HepG2 (cell line): ENCODE measurements around the gene ARL4D. TPM values are rescaled to one million over a fixed set of nuclear protein-coding genes. Genes with fewer than 3 reads are reported as not detected.

ENCODE experiments used
- ATF2 ChIP-seq: sonication (generic); formaldehyde crosslinking; IDR thresholded peaks from 2 replicates; pipeline ENCODE4 v1.4.0; 2020; ENCODE audit warnings: missing genetic modification reagents
- BRCA1 ChIP-seq: sonication (generic); formaldehyde crosslinking; IDR thresholded peaks from 2 replicates; pipeline ENCODE4 v1.4.0; 2020; ENCODE audit warnings: missing genetic modification reagents
- CERS6 ChIP-seq: sonication (generic); formaldehyde crosslinking; IDR thresholded peaks from 2 replicates; pipeline ENCODE4 v1.5.0; 2020; ENCODE audit warnings: missing genetic modification reagents
- GABPA ChIP-seq, 2 experiments: IDR thresholded peaks; 2 replicates each; pipeline ENCODE4 v1.6.1; 2011 to 2016; ENCODE audit warnings: low read depth in 2 of 2, low read length in 1 of 2, missing biosample characterization in 1 of 2, missing genetic modification characterization in 1 of 2
- MLXIP ChIP-seq: sonication (generic); formaldehyde crosslinking; IDR thresholded peaks from 2 replicates; pipeline ENCODE4 v1.9.0; 2021; ENCODE audit warnings: missing genetic modification reagents, borderline replicate concordance
- NFAT5 ChIP-seq: sonication (generic); formaldehyde crosslinking; IDR thresholded peaks from 2 replicates; pipeline ENCODE4 v1.4.0; 2020; ENCODE audit warnings: missing genetic modification reagents
- SMAD3 ChIP-seq: sonication (generic); formaldehyde crosslinking; IDR thresholded peaks from 2 replicates; pipeline ENCODE4 v1.4.0; 2020; ENCODE audit warnings: missing genetic modification reagents
- SMAD9 ChIP-seq: sonication (generic); formaldehyde crosslinking; IDR thresholded peaks from 2 replicates; pipeline ENCODE4 v1.5.1; 2020; ENCODE audit warnings: mild to moderate bottlenecking, missing genetic modification reagents
- SNAI1 ChIP-seq: sonication (generic); formaldehyde crosslinking; IDR thresholded peaks from 2 replicates; pipeline ENCODE4 v1.5.0; 2020; ENCODE audit warnings: mild to moderate bottlenecking, missing genetic modification reagents, borderline replicate concordance
- TSC22D2 ChIP-seq: sonication (generic); formaldehyde crosslinking; IDR thresholded peaks from 2 replicates; pipeline ENCODE4 v1.5.1; 2020; ENCODE audit warnings: missing genetic modification reagents, mild to moderate bottlenecking, borderline replicate concordance
- ZBTB14 ChIP-seq: sonication (generic); formaldehyde crosslinking; IDR thresholded peaks from 2 replicates; pipeline ENCODE4 v1.4.0; 2020; ENCODE audit warnings: missing genetic modification reagents
- ZFP1 ChIP-seq: IDR thresholded peaks from 2 replicates; pipeline ENCODE4 v1.6.1; 2016
- ZMYM4 ChIP-seq: sonication (generic); formaldehyde crosslinking; IDR thresholded peaks from 2 replicates; pipeline ENCODE4 v1.8.1; 2023; ENCODE audit warnings: mild to moderate bottlenecking, missing genetic modification reagents
- ZNF451 ChIP-seq: sonication (generic); formaldehyde crosslinking; IDR thresholded peaks from 2 replicates; pipeline ENCODE4 v1.5.0; 2020; ENCODE audit warnings: mild to moderate bottlenecking, missing genetic modification reagents
- ZNF577 ChIP-seq: sonication (generic); formaldehyde crosslinking; IDR thresholded peaks from 2 replicates; pipeline ENCODE4 v1.4.0; 2020; ENCODE audit warnings: mild to moderate bottlenecking, low read depth, missing genetic modification reagents, borderline replicate concordance
- polyA plus RNA-seq, 8 experiments: library from polyadenylated mRNA; depleted of rRNA in 3 of 8; stranded (reverse) in 7 of 8; unstranded in 1 of 8; fragments of >200 nt; fragmentation: Illumina TruSeq in 4 of 8; extraction: Trizol in 4 of 8; gene quantifications; 2 replicates each; pipeline versions ENCODE4 v1.2.1 to v1.2.3, GENCODE V29; 2011 to 2016; ENCODE audit warnings: low read depth in 4 of 8, missing spikeins in 1 of 8, mixed read lengths in 1 of 8; ENCODE audit not compliant: insufficient read depth in 1 of 8
- total RNA-seq, 5 experiments: library from RNA; depleted of rRNA; stranded (reverse); fragments of >200 nt; fragmentation: Illumina TruSeq; extraction: Trizol; gene quantifications; 2 replicates each; pipeline ENCODE4 v1.2.3, GENCODE V29; 2016; ENCODE audit warnings: low read depth in 1 of 5

Gene ARL4D
- total and polyA plus RNA-seq, 2 of the 13 experiments (the other 11 are each of a cell fraction or from before 2014, with no cell fraction given): 9.0 to 25.9 TPM

GRCh38 chr17:43398724-43399595 lies at the start of gene ARL4D (continued):
- TF ChIP-seq NFAT5 (peak; percentile 71; the same call in 1 of the 2 replicates), ZBTB14 (CRISPR knock-in tag) (no peak), TSC22D2 (CRISPR knock-in tag) (peak; percentile 99), ZNF577 (CRISPR knock-in tag) (no peak), SNAI1 (CRISPR knock-in tag) (no peak), ZNF451 (peak; percentile 81; the same call in 1 of the 2 replicates), MLXIP (CRISPR knock-in tag) (no peak), ATF2 (CRISPR knock-in tag) (peak; percentile 81; the same call in 1 of the 2 replicates), ZFP1 (CRISPR knock-in tag) (0 out of 2 replicates have a peak, but pooled peaks have one; percentile 19), GABPA (IDR thresholded peaks at IDR 0.05; ENCODE audit: low read depth, low read length) (no peak), GABPA (CRISPR knock-in tag; IDR thresholded peaks at IDR 0.05; ENCODE audit: low read depth) (no peak; the same call in 1 of the 2 replicates), SMAD3 (CRISPR knock-in tag) (peak; percentile 86), BRCA1 (CRISPR knock-in tag) (no peak), CERS6 (CRISPR knock-in tag) (no peak), SMAD9 (CRISPR knock-in tag) (0 out of 2 replicates have a peak, but pooled peaks have one; percentile 80), ZMYM4 (CRISPR knock-in tag) (peak; percentile 97)
